Hepatocyte (in vitro differentiated cells): ENCODE measurements around the gene LIN52.

Experiments
- CTCF ChIP-seq: fragments of 200-600 bp; sonication (generic); IDR thresholded peaks from 2 replicates; pipeline ENCODE4 v1.5.1; 2016; ENCODE audit warnings: antibody characterized with exemption, mild to moderate bottlenecking; ENCODE audit not compliant: poor library complexity
- EZH2 ChIP-seq: fragments of 200-600 bp; sonication (generic); IDR thresholded peaks from 2 replicates; pipeline ENCODE4 v1.6.1; 2016; ENCODE audit warnings: antibody characterized with exemption, mild to moderate bottlenecking, borderline replicate concordance

- TF ChIP-seq EZH2 (no peak), CTCF (no peak)
Observed at GRCh38 chr14:74042296-74042695, 42.5 kb upstream of the LIN52 start.
